NCI-H345 treated with DMSO at 0.1 percent for 48 hours (cell line): ENCODE data around the gene DIDO1.

ENCODE experiments used
- DNase-seq: peaks from one replicate; lab custom pipeline; 2025; ENCODE audit not compliant: unreplicated experiment; lab: John Stamatoyannopoulos, UW

The DIDO1 gene

DNA sequence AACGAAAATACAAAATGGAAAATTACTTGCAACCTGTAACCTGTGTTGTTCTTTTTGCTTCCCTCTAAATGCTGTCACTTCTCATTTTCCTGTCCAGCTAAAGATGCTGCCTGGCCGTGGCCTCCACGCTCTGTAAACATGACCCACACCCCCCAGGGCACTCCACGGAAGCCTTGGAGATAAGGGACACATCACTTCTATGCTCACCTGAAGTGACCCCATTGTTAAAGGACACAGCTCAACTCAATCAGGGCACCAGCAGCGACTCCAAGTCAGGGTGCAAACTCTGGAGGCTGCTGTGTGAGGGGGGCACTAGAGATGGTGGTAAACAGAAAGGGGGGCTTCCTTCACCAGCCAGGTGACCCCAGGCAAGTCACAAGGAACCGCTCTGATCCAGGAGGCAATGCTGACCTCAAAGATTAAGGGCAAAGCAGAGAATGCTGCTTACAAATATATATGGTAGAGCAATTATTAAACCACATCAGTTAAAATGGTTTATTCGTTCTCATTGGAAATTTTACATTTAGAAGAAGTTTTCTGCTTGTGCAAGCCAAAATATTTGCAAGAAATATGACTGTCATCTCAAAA, 13.2 kb downstream of the DIDO1 start:
- DNase-seq: no peak

GRCh38 chr20:62911701-62912280, 14.5 kb downstream of the DIDO1 start:
- no peak for DNase-seq

DNA sequence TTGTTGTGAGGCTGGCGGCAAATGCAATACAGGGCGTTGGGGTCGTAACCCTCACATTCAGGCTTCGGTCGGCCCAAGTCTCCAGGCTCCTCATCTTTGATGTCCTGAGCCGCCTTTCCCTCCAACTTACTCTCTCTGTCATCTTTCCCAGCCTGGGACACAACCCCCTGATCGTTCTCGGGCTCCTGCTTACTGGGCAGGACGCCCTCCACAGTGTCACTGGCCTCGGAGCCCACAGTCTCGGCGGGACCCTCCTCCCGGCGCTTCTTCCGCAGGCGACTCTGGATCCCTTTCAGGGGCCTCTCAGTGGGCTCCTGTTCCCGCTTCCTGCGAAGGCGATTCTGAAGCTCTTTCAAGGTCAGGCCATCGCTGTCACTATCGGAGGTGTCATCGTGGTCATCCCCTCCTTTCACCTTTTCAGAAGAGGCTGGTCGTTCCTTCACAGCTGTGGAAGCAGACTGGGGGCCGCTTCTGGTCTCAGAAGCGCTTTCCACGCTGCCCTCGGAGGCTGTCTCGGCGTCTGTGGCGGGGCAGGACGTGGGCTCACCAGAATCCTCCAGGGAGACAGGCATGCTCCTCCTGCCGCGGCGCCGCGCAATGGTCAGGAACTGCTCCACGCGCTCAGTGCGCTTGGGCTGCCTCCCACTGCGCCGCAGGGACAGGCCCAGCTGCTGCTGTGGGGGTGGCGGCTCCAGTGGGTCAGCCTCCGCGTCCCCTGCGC, 15.4 kb downstream of the DIDO1 start:
- no peak for DNase-seq

DNA sequence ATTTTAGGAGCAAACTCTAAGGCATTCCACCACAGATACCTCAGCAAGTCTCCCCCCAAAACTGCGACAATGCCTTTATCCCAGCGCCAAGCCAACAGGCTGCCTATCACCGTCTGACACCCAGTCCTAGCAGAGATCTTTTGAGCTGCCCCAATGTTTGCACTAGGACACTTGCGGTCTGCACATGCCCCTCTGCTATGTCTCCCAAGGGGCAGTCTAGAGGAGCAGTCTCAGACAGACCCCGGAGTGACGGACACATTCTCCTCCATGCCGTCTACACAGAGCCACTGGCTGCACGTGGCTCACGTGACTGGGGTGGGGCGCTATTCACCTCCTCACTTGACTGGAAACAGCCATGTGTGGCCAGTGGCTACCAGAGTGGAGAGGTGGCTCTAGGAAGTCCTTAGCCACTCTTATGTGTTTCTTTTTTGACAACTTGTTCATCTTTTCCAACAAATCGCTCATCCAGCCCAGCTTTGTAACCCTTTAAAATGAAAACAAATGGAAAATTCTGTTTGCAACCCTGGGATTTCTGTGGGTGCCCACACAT, 16.0 kb downstream of the DIDO1 start:
- DNase-seq: no peak

- peak; percentile 97 for DNase-seq
These were observed 17.1 kb downstream of the DIDO1 start for GRCh38 chr20:62908971-62909791.

GRCh38 chr20:62907384-62908317, 18.7 kb downstream of the DIDO1 start:
- no peak for DNase-seq

- no peak for DNase-seq
These were observed 19.5 kb downstream of the DIDO1 start for GRCh38 chr20:62906647-62907375.

GRCh38 chr20:62906209-62906608, 20.1 kb downstream of the DIDO1 start:
- no peak for DNase-seq

- DNase-seq: no peak
These were observed 20.7 kb downstream of the DIDO1 start for GRCh38 chr20:62905536-62906117.

DNA sequence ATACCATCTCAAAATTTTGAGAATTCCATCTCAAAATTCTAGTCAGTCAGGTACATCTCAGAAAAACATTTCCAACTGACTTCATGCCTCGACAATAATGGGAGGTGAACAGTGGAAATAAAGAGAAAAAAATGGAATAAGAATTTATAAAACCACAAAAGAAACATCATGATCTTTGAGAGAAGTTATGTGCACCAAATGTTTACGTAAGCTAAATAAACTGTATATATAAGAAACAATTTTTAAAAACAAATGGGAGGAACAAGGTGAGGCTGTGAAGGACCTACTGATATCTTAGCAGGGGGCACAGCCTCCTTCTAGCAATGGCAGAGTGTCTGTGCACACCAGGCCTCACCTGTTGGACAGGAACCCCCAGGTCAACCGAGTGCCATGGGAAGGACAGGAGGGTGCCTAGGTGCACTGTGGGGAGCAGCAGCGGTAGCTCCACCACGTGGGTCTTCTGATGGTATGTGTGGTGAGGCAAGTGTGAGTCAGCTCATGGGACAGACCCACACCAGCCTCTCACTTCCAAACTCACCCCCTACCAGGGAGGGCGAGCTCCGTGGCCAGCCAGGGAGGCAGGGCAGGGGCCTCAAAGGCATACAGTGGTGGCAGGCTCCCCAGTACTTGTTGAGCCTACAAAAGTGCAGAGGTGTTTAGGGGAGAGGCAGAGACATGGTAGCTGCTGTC, 23.2 kb downstream of the DIDO1 start:
- no peak for DNase-seq

DNA sequence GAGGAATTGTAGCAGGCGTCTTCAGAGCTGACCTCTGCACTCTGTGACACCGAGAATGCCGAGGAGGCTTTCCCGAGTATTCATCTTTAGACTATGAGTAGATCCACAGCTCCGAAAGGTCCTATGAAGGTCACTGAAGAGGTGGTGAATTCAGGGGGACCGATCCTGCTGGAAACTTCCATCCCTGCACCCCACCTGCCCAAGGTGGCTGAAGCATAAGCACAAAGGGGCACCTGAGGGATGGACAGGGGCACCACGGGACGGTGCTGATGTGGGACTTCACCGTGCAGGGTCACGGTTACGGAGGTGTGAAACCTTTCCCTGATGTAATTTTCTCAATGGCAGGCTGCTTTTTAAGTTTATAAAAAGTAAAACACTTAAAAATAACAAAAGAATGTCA, 24.4 kb downstream of the DIDO1 start:
- DNase-seq: no peak

GRCh38 chr20:62900692-62901584, 25.4 kb downstream of the DIDO1 start:
- DNase-seq: peak; percentile 53

- DNase-seq: peak; percentile 75
These were observed 26.1 kb downstream of the DIDO1 start for GRCh38 chr20:62900052-62900691.

- DNase-seq: peak; percentile 44
These were observed 26.7 kb downstream of the DIDO1 start for GRCh38 chr20:62899633-62900051.

- peak; percentile 23 for DNase-seq
These were observed 27.2 kb downstream of the DIDO1 start for GRCh38 chr20:62898970-62899632.

- no peak for DNase-seq
These were observed 28.0 kb downstream of the DIDO1 start for GRCh38 chr20:62898093-62898964.
